GM19372 (cell line): ENCODE measurements around the gene PLCG1.

Experiments used
- ATAC-seq: cut with Tn5 transposase; IDR thresholded peaks from one replicate; pipeline ENCODE4 v1.9.1; 2021; ENCODE audit warnings: mild to moderate bottlenecking, low read depth, moderate library complexity; ENCODE audit not compliant: unreplicated experiment

The PLCG1 gene

GRCh38 chr20:41202426-41202825 is 65.1 kb downstream of the PLCG1 start:
- no peak for ATAC-seq

- ATAC-seq: no peak
Observed at GRCh38 chr20:41203660-41204059, 66.3 kb downstream of the PLCG1 start.

- no peak for ATAC-seq
Observed at GRCh38 chr20:41204304-41205265, 67.2 kb downstream of the PLCG1 start.

- no peak for ATAC-seq
Observed at GRCh38 chr20:41205313-41205712, 68.0 kb downstream of the PLCG1 start.

GRCh38 chr20:41213150-41213820 is 75.9 kb downstream of the PLCG1 start:
- ATAC-seq: no peak

GRCh38 chr20:41214202-41214601 is 76.9 kb downstream of the PLCG1 start:
- ATAC-seq: no peak

GRCh38 chr20:41214666-41215065 is 77.3 kb downstream of the PLCG1 start:
- ATAC-seq: no peak

- no peak for ATAC-seq
Observed at GRCh38 chr20:41217422-41217821, 80.1 kb downstream of the PLCG1 start.

- ATAC-seq: no peak
Observed at GRCh38 chr20:41218466-41218865, 81.1 kb downstream of the PLCG1 start.

GRCh38 chr20:41219824-41220223 is 82.5 kb downstream of the PLCG1 start:
- ATAC-seq: no peak

GRCh38 chr20:41221614-41222218 is 84.4 kb downstream of the PLCG1 start:
- no peak for ATAC-seq

- ATAC-seq: no peak
Observed at GRCh38 chr20:41222296-41222695, 85.0 kb downstream of the PLCG1 start.

GRCh38 chr20:41222703-41223102 is 85.4 kb downstream of the PLCG1 start:
- no peak for ATAC-seq

GRCh38 chr20:41223112-41223511 is 85.8 kb downstream of the PLCG1 start:
- no peak for ATAC-seq

- no peak for ATAC-seq
Observed at GRCh38 chr20:41224281-41224680, 86.9 kb downstream of the PLCG1 start.

GRCh38 chr20:41225091-41225490 is 87.7 kb downstream of the PLCG1 start:
- ATAC-seq: no peak

- no peak for ATAC-seq
Observed at GRCh38 chr20:41226426-41226825, 89.1 kb downstream of the PLCG1 start.
